BJ (cell line): ENCODE measurements around the gene KIF22. TPM values are rescaled to one million over a fixed set of nuclear protein-coding genes. Genes with fewer than 3 reads are reported as not detected.

ENCODE experiments used
- CTCF ChIA-PET: fragments of 350-600 bp; formaldehyde crosslinking; extraction: SDS; loops from one replicate; lab custom pipeline; 2021; ENCODE audit warnings: antibody characterized with exemption, inconsistent platforms; lab: Yijun Ruan, JAX
- POLR2A ChIA-PET: fragments of 300-600 bp; sonication (Branson Sonifier 250); formaldehyde crosslinking; extraction: SDS; loops from one replicate; lab custom pipeline; 2021; ENCODE audit warnings: antibody characterized with exemption; lab: Charles Lee
- DNase-seq: peaks from one replicate; pipeline ENCODE4 v3.0.0-alpha.2; 2011; ENCODE audit warnings: low read depth
- H3K27me3 ChIP-seq: 2 replicates; pipeline ENCODE4 v1.6.0; 2011; ENCODE audit warnings: low read length; ENCODE audit not compliant: control insufficient read depth, insufficient read depth
- H3K36me3 ChIP-seq: 2 replicates; pipeline ENCODE4 v1.5.1; 2011; ENCODE audit warnings: low read length; ENCODE audit not compliant: control insufficient read depth, insufficient read depth
- H3K4me3 ChIP-seq: 2 replicates; pipeline ENCODE4 v1.5.1; 2011; ENCODE audit warnings: low read depth, mild to moderate bottlenecking, control low read depth, low read length
- CTCF ChIP-seq: IDR thresholded peaks from 2 replicates; pipeline ENCODE4 v1.5.1; 2011; ENCODE audit warnings: low read depth, mild to moderate bottlenecking, control low read depth, inconsistent platforms, low read length, moderate library complexity; ENCODE audit not compliant: insufficient read depth
- polyA minus RNA-seq: library from RNA; depleted of rRNA, polyadenylated mRNA; stranded (reverse); fragments of >200 nt; gene quantifications from 2 replicates; pipeline ENCODE4 v1.2.3, GENCODE V29; 2011; rRNA and poly(A)+ RNA removed
- polyA plus RNA-seq: library from polyadenylated mRNA; depleted of rRNA; stranded (reverse); fragments of >200 nt; gene quantifications from 2 replicates; pipeline ENCODE4 v1.2.3, GENCODE V29; 2011; rRNA removed

KIF22 gene
- polyA plus RNA-seq (43.0 and 68.3 TPM in 2 replicates), polyA minus RNA-seq (47.6 and 85.6 TPM in 2 replicates)

GRCh38 chr16:29790183-29790948 lies at the start of gene KIF22:
Gene KIF22, plus strand, starts transcription at chr16:29790751. Its CDS starts 9 bp downstream, at chr16:29790760.
- Histone ChIP-seq H3K36me3 (no peaks in the 10 kb centered on the region), H3K27me3 (no peaks in the 10 kb centered on the region), H3K4me3 (peak within 1 kb of the TSS; percentile 85)
- ChIA-PET CTCF (interaction anchor here (0.8 to 2.2 kb wide), 22 partner anchors 9 to 242 kb away, joined by 3 to 35 read pairs (median 4); partner anchors contain the start of genes MVP and PAGR1), POLR2A (no interaction called here)
- TF ChIP-seq CTCF = peak; percentile 86
- DNase-seq = peak; percentile 90

- POLR2A ChIA-PET = no interaction called here
- no peaks in the 10 kb centered on the region for H3K36me3 ChIP-seq
- H3K27me3 ChIP-seq = 0 out of 2 replicates have a peak, but pooled peaks cover 4% of the 10 kb centered on the region
- H3K4me3 ChIP-seq = no peak overlapping the region
- no peak for DNase-seq
- no peak for TF ChIP-seq CTCF
- CTCF ChIA-PET = interaction anchor here (1.7 kb wide), 1 partner anchor 12 kb away, joined by 6 read pairs; no protein-coding TSS in a partner anchor
Observed at GRCh38 chr16:29742683-29743275, 47.8 kb upstream of the KIF22 start.

- H3K36me3 ChIP-seq = no peaks in the 10 kb centered on the region
- no peak overlapping the region for H3K4me3 ChIP-seq
- DNase-seq = no peak
- 0 out of 2 replicates have a peak, but pooled peaks cover 4% of the 10 kb centered on the region for H3K27me3 ChIP-seq
- ChIA-PET CTCF (interaction anchor here (1.7 kb wide), 1 partner anchor 13 kb away, joined by 6 read pairs; no protein-coding TSS in a partner anchor), POLR2A (no interaction called here)
- TF ChIP-seq CTCF = no peak
Observed at GRCh38 chr16:29743475-29743826, 47.1 kb upstream of the KIF22 start.

- 0 out of 2 replicates have a peak, but pooled peaks cover 4% of the 10 kb centered on the region for H3K27me3 ChIP-seq
- H3K36me3 ChIP-seq = no peaks in the 10 kb centered on the region
- POLR2A ChIA-PET = no interaction called here
- TF ChIP-seq CTCF = no peak
- H3K4me3 ChIP-seq = no peak overlapping the region
- CTCF ChIA-PET = interaction anchor here (1.7 kb wide), 1 partner anchor 13 kb away, joined by 6 read pairs; no protein-coding TSS in a partner anchor
- no peak for DNase-seq
Observed at GRCh38 chr16:29743827-29744531, 46.6 kb upstream of the KIF22 start.
